Ureter (tissue), 1 donor: ENCODE data around the gene LGR5. TPM values are rescaled to one million over a fixed set of nuclear protein-coding genes. Genes with fewer than 3 reads are reported as not detected.

ENCODE experiments used
- DNase-seq: peaks from one replicate; pipeline ENCODE4 v3.0.0-alpha.2; 2020; ENCODE audit warnings: low spot score
- total RNA-seq: library from RNA; stranded (reverse); gene quantifications from one replicate; pipeline ENCODE4 v1.2.4, GENCODE V29; 2023
- donor health status: DM: yes; HTN: yes; CAD: no.

LGR5 gene
- total RNA-seq, 1 donor from 2014 or later = 1.6 TPM

GRCh38 chr12:71599210-71599609, 159.6 kb downstream of the LGR5 start:
- DNase-seq = no peak

- DNase-seq = no peak
These were observed 161.9 kb downstream of the LGR5 start for GRCh38 chr12:71601546-71601945.

- no peak for DNase-seq
These were observed 163.4 kb downstream of the LGR5 start for GRCh38 chr12:71602761-71603577.

- no peak for DNase-seq
These were observed 165.4 kb downstream of the LGR5 start for GRCh38 chr12:71605039-71605438.

- DNase-seq = no peak
These were observed 168.1 kb downstream of the LGR5 start for GRCh38 chr12:71607494-71608330.

- no peak for DNase-seq
These were observed 170.6 kb downstream of the LGR5 start for GRCh38 chr12:71610031-71610795.

GRCh38 chr12:71621938-71622337, 182.3 kb downstream of the LGR5 start:
- no peak for DNase-seq

- no peak for DNase-seq
These were observed 185.9 kb downstream of the LGR5 start for GRCh38 chr12:71625476-71625875.

- DNase-seq = no peak
These were observed 186.5 kb downstream of the LGR5 start for GRCh38 chr12:71626098-71626497.

- DNase-seq = no peak
These were observed 187.2 kb downstream of the LGR5 start for GRCh38 chr12:71626768-71627167.

- no peak for DNase-seq
These were observed 187.9 kb downstream of the LGR5 start for GRCh38 chr12:71627438-71628002.

Other genes starting within 250 kb of the LGR5 start
- gene ZFC3H1, start 224.1 kb downstream of the LGR5 start, total RNA-seq = 72.1 TPM
- 5.5 TPM for gene THAP2, start 224.5 kb downstream of the LGR5 start, total RNA-seq
- gene TMEM19, start 246.3 kb downstream of the LGR5 start, total RNA-seq = 39.3 TPM